Right atrium auricular region (tissue), 2 donors: ENCODE measurements around the gene CISD1. TPM values are rescaled to one million over a fixed set of nuclear protein-coding genes. Genes with fewer than 3 reads are reported as not detected.
"Not testable (repeated sequence)": the region's sequence is repeated elsewhere in the genome, so short reads cannot be mapped to it uniquely, and the experiment has no call there.

Source experiments
- DNase-seq: peaks from one replicate; pipeline ENCODE4 v3.0.0-alpha.2; 2019; ENCODE audit warnings: low spot score
- H3K27ac ChIP-seq, 2 donors: fragments of 200-600 bp; sonication (generic); 1 replicate in 1 of 2; 2 replicates in 1 of 2; pipeline ENCODE4 v1.5.1; 2016 to 2019
- H3K27me3 ChIP-seq, 2 donors: fragments of 200-600 bp; sonication (generic); one replicate each; pipeline versions ENCODE4 v1.5.1 to v1.6.0; 2017 to 2019
- H3K36me3 ChIP-seq: fragments of 200-600 bp; sonication (generic); one replicate; pipeline ENCODE4 v1.5.1; 2016
- H3K4me1 ChIP-seq, 2 donors: fragments of 200-600 bp; sonication (generic); one replicate each; pipeline versions ENCODE4 v1.5.1 to v1.6.0; 2017 to 2019
- H3K4me3 ChIP-seq, 2 donors: fragments of 200-600 bp; sonication (generic); 1 replicate in 1 of 2; 2 replicates in 1 of 2; pipeline ENCODE4 v1.5.1; 2017 to 2019; ENCODE audit warnings: mild to moderate bottlenecking in 1 of 2, moderate library complexity in 1 of 2
- H3K9me3 ChIP-seq, 2 donors: fragments of 200-600 bp; sonication (generic); one replicate each; pipeline ENCODE4 v1.5.1; 2019
- total RNA-seq, 2 donors: library from RNA; depleted of rRNA; stranded (reverse); fragments of >200 nt; gene quantifications; one replicate each; pipeline ENCODE4 v1.1.0, GENCODE V29; 2016
- TF ChIP-seq, protein P1 (sequence below), 2 donors: fragments of 200-600 bp; sonication (generic); IDR thresholded peaks; one replicate each; pipeline ENCODE4 v1.5.1; 2019; ENCODE audit warnings: antibody characterized with exemption in 2 of 2

CISD1 gene
- total RNA-seq, 2 donors from 2014 or later: 69.4 to 81.9 TPM

DNA sequence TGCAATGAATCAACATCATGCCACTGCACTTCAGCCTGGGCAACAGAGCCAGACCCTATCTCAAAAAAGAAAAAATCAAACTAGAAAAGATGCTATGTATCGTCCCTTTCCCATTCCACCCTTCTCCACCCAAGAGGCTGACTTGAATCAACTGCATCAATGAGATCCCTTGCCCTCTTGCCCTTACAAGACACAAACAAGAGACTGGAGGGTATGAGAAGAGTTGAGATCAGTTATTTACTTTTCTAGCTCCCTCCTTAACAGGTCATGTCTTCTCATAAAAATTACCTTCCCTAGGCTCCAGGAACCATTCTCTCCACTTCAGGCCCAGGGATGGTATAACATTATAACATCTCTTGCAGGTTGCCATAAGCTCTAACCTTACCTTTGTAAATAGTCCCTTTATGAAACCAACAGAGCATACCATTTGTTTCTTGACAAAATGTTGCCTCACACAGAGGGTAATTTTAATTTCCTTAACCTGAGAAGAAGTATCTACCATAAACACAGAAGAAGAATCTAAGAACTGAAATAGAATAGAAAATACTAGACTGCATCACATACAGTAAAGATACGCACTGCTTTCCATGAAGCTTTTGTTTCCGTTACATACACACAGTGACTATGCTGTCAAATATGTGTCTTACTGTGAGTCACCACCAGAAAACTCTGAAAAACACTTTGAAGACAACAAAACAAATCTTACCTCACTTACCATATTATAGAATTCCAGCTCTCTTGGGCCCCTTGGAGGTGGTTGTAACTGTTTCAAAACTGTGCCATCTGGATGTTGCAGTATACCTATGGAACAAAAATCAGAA is 31.7 kb upstream of the CISD1 start:
- H3K9me3 ChIP-seq: no peaks in the 10 kb centered on the region
- TF ChIP-seq, protein P1, sequence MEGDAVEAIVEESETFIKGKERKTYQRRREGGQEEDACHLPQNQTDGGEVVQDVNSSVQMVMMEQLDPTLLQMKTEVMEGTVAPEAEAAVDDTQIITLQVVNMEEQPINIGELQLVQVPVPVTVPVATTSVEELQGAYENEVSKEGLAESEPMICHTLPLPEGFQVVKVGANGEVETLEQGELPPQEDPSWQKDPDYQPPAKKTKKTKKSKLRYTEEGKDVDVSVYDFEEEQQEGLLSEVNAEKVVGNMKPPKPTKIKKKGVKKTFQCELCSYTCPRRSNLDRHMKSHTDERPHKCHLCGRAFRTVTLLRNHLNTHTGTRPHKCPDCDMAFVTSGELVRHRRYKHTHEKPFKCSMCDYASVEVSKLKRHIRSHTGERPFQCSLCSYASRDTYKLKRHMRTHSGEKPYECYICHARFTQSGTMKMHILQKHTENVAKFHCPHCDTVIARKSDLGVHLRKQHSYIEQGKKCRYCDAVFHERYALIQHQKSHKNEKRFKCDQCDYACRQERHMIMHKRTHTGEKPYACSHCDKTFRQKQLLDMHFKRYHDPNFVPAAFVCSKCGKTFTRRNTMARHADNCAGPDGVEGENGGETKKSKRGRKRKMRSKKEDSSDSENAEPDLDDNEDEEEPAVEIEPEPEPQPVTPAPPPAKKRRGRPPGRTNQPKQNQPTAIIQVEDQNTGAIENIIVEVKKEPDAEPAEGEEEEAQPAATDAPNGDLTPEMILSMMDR (IDR thresholded peaks at IDR 0.05): no peak
- no peak overlapping the region for H3K4me3 ChIP-seq
- H3K36me3 ChIP-seq: peaks cover 22% of the 10 kb centered on the region
- no peaks in the 10 kb centered on the region for H3K4me1 ChIP-seq
- no peak for DNase-seq
- H3K27ac ChIP-seq: no peak overlapping the region
- no peaks in the 10 kb centered on the region for H3K27me3 ChIP-seq

DNA sequence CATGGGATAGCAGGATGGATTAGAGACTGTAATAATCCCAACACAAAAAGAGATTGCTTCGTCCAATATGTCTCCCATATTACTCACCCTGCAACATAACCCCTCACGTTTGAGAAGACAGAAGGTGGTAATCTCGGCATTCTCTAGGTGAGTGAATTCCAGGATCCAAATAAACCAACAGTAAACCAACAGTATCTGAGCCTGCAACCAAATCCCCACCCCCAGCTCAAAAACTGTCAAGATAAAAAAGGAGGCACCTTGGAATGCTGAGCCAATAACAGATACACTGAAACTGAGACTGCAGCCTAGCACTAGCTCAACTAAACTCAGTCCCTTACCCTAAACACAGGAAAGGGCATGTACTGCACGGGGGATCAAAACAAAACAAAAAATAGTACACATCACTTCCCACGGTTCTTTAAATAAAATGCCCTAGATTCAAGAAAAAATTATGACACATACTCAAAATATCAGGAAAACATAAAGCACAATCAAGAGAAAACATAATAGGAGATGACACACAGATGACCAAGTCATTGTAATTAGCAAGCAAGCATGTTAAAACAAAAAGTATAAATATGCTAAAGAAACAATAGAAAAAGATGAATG is 29.3 kb upstream of the CISD1 start:
- no peaks in the 10 kb centered on the region for H3K27me3 ChIP-seq
- peaks cover 22% of the 10 kb centered on the region for H3K36me3 ChIP-seq
- TF ChIP-seq, protein P1 (IDR thresholded peaks at IDR 0.05): no peak
- no peak overlapping the region for H3K4me3 ChIP-seq
- DNase-seq: no peak
- H3K27ac ChIP-seq: no peak overlapping the region
- no peaks in the 10 kb centered on the region for H3K4me1 ChIP-seq
- no peaks in the 10 kb centered on the region for H3K9me3 ChIP-seq

DNA sequence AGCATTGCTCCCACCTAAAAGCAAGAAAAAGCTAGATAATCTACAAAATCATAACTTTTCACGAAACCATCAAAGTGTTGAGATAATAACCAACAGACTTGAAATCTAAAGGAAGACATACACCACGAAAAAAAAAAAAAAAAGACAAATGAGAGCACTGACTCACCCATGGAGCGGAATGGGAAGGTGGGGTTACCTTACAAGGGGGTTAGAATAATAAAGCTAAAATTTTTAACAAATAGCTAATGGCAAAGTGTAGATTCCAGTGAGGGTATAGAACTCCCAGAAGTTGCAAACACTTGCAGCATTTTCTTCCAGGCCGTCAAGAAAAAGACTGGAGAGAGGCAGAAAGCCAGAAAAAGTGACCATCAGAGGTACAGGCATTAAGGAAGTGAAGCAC is 28.4 kb upstream of the CISD1 start:
- Histone ChIP-seq H3K27me3 (no peaks in the 10 kb centered on the region), H3K27ac (no peak overlapping the region), H3K36me3 (peaks cover 14% of the 10 kb centered on the region), H3K4me3 (no peak overlapping the region), H3K9me3 (no peaks in the 10 kb centered on the region), H3K4me1 (no peaks in the 10 kb centered on the region)
- TF ChIP-seq, protein P1 (IDR thresholded peaks at IDR 0.05): no peak
- no peak for DNase-seq

DNA sequence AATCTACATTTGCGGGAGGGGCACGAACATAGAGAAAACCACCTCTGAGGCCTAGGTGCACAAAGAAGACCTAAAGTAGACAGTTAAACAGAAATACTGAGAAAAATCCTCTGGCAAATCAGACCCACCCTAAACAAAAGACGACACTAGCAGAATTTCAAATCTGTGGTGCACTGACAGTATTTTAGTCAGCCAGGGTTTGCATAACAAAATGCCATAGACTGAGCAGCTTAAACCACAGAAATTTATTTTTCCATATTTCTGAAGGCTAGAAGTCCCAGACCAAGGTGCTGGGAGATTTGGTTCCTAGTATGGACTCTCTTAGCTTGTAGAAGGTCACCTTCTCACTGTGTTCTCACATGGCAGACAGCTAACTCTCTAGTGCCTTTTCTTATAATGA is 27.6 kb upstream of the CISD1 start:
- DNase-seq: no peak
- Histone ChIP-seq H3K36me3 (peaks cover 7% of the 10 kb centered on the region), H3K9me3 (peaks cover 0 to 2% of the 10 kb centered on the region in 2 donors), H3K27me3 (no peaks in the 10 kb centered on the region), H3K4me1 (no peaks in the 10 kb centered on the region), H3K4me3 (no peak overlapping the region), H3K27ac (no peak overlapping the region)
- TF ChIP-seq, protein P1 (IDR thresholded peaks at IDR 0.05): no peak

DNA sequence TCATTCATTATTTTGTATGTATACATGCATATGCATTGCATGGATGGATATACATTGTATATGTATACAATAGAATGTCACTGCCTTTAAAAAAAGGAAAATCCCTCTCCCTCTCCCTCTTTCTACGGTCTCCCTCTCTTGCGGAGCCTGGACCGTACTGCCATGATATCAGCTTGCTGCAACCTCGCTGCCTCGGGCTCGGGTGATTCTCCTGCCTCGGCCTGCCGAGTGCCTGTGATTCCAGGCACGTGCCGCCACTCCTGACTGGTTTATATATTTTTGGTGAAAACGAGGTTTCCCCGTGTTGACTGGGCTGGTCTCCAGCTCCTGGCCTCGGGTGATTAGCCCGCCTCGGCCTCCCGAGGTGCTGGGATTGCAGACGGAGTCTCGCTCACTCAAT is 25.7 kb upstream of the CISD1 start:
- DNase-seq: no peak
- Histone ChIP-seq H3K9me3 (peaks cover 0 to 5% of the 10 kb centered on the region in 2 donors), H3K27ac (no peak overlapping the region), H3K4me1 (no peaks in the 10 kb centered on the region), H3K27me3 (no peaks in the 10 kb centered on the region), H3K4me3 (no peak overlapping the region), H3K36me3 (no peaks in the 10 kb centered on the region)
- TF ChIP-seq, protein P1 (IDR thresholded peaks at IDR 0.05): no peak

DNA sequence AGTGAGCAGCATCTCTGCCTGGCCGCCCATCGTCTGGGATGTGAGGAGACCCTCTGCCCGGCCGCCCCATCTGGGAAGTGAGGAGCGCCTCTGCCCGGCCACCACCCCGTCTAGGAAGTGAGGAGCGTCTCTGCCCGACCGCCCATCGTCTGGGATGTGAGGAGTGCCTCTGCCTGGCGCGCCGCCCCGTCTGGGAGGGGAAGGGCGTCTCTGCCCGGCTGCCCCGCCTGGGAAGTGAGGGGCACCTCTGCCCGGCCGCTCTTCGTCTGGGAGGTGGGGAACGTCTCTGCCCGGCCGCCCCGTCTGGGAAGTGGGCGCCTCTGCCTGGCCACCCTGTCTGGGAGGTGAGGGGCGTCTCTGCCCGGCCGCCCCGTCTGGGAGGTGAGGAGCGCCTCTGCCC is 25.2 kb upstream of the CISD1 start:
- H3K36me3 ChIP-seq, DNase-seq, H3K27ac ChIP-seq, H3K4me1 ChIP-seq, H3K9me3 ChIP-seq, H3K27me3 ChIP-seq, H3K4me3 ChIP-seq: not testable (repeated sequence)

DNA sequence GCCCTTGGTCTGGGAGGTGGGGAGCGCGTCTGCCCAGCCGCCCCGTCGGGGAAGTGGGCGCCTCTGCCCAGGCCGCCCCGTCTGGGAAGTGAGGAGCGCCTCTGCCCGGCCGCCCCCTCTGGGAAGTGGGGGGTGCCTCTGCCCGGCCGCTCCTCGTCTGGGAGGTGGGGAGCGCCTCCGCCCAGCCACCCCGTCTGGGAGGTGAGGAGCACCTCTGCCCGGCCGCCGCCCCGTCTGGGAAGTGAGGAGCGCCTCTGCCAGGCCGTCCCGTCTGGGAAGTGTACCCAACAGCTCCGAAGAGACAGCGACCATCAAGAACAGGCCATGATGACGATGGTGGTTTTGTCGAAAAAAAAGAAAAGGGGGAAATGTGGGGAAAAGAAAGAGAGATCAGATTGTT is 24.7 kb upstream of the CISD1 start:
- not testable (repeated sequence) for H3K27me3 ChIP-seq, H3K4me3 ChIP-seq, H3K9me3 ChIP-seq, H3K4me1 ChIP-seq, H3K36me3 ChIP-seq, DNase-seq, H3K27ac ChIP-seq

DNA sequence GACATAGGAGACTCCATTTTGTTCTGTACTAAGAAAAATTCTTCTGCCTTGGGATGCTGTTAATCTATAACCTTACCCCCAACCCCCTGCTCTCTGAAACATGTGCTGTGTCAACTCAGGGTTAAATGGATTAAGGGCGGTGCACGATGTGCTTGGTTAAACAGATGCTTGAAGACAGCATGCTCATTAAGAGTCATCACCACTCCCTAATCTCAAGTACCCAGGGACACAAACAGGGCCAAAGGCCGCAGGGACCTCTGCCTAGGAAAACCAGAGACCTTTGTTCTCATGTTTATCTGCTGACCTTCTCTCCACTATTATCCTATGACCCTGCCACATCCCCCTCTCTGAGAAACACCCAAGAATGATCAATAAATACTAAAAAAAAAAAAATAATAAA is 24.3 kb upstream of the CISD1 start:
- not testable (repeated sequence) for DNase-seq, H3K4me1 ChIP-seq, H3K9me3 ChIP-seq, H3K27me3 ChIP-seq, H3K27ac ChIP-seq, H3K36me3 ChIP-seq, H3K4me3 ChIP-seq
